Measurements from ENCODE around the gene KCNJ8. TPM values are rescaled to one million over a fixed set of nuclear protein-coding genes. Genes with fewer than 3 reads are reported as not detected.

The KCNJ8 gene
- polyA plus RNA-seq (2013), result 0.54 TPM

DNA sequence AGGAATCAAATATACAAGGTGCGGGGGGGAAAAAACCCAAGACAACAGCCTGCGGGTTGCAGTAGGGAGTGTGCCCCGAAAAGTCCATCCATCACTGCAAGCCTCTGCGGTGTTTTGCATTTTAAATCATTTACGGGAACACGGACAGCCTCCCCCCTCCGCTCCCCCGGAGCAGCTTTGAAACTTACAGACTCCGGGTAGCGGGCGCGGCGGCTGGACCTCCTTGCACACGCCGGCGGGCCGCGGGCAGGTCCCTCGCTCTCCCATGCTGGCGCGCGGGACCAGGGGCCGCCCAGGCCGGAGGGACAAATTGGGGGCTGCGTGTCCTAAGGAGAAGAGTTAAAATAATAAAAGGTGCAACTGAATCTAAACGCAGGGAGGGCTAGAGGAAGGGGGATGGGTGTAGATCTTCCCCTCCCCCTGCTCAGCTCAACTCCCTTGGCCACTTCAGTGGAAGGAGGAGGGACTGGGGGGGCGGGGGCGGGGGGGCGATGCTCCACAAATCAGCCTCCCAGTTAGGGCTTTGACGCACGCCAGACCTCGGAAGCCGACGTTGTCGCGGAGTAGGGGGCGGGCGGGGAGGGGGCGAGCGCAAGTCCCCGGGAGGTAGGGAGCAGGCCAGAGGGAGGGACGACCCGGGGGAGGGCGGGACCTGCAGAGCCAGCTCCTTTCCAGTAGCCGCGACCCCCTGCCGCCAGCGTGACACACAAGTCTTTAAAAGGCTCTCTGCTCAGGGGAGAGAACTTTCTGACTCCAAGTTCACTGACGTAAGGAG, at the start of gene KCNJ8:
Gene KCNJ8, minus strand, starts transcription at position 349 of the 775 bp plus-strand sequence. CDS start 1,090 bp downstream, outside the sequence.
- H3K4me3 ChIP-seq (ENCODE audit: control insufficient read depth in 1 of 7, extremely low read depth in 1 of 7, insufficient read depth in 4 of 7, low read depth in 2 of 7, low read length in 6 of 7), result peak within 1 kb of the TSS in 6 of 7 experiments; percentile 9 to 79 (median 61)
- H3K27me3 ChIP-seq (replicated peaks in 2 of 5; ENCODE audit: control insufficient read depth in 4 of 5, insufficient read depth in 5 of 5, low read length in 4 of 5), result peaks cover 3 to 32% (median 18%) of the 10 kb centered on the region in 5 experiments
- ChIA-PET CTCF (no interaction called here), POLR2A (no interaction called here)
- peak; percentile 72 to 93 (median 80) for DNase-seq
- WGBS (ENCODE audit: insufficient coverage), result 0% methylated on average over 25 of the region's 49 CpGs
- H3K4me1 ChIP-seq (ENCODE audit: control extremely low read depth in 1 of 4, control insufficient read depth in 4 of 4, insufficient read depth in 4 of 4, low read length in 3 of 4), result peaks cover 0 to 23% (median 9%) of the 10 kb centered on the region in 4 experiments
- peaks cover 0 to 3% (median 0%) of the 10 kb centered on the region in 4 experiments for H3K36me3 ChIP-seq (ENCODE audit: control insufficient read depth in 4 of 4, insufficient read depth in 4 of 4, low read length in 3 of 4)
- H3K9me3 ChIP-seq (ENCODE audit: control extremely low read depth in 1 of 5, control insufficient read depth in 4 of 5, insufficient read depth in 2 of 5, low read depth in 1 of 5, low read length in 4 of 5), result no peaks in the 10 kb centered on the region
- H3K27ac ChIP-seq (ENCODE audit: insufficient read depth in 1 of 2, low read depth in 1 of 2, low read length in 2 of 2, poor library complexity in 1 of 2, severe bottlenecking in 2 of 2), result peak within 1 kb of the TSS in 1 of 2 experiments; percentile 55

- no peaks in the 10 kb centered on the region for H3K9me3 ChIP-seq (ENCODE audit: control extremely low read depth in 1 of 5, control insufficient read depth in 4 of 5, insufficient read depth in 2 of 5, low read depth in 1 of 5, low read length in 4 of 5)
- H3K36me3 ChIP-seq (ENCODE audit: control insufficient read depth in 4 of 4, insufficient read depth in 4 of 4, low read length in 3 of 4), result no peaks in the 10 kb centered on the region
- no peak overlapping the region for H3K4me3 ChIP-seq (ENCODE audit: control insufficient read depth in 1 of 7, extremely low read depth in 1 of 7, insufficient read depth in 4 of 7, low read depth in 2 of 7, low read length in 6 of 7)
- H3K27me3 ChIP-seq (replicated peaks in 2 of 5; ENCODE audit: control insufficient read depth in 4 of 5, insufficient read depth in 5 of 5, low read length in 4 of 5), result no peaks in the 10 kb centered on the region
- no peak for DNase-seq
- 91% methylated on average over 6 of the region's 8 CpGs for WGBS (ENCODE audit: insufficient coverage)
- POLR2A ChIA-PET, result no interaction called here
- CTCF ChIA-PET, result no interaction called here
- no peaks in the 10 kb centered on the region for H3K4me1 ChIP-seq (ENCODE audit: control extremely low read depth in 1 of 4, control insufficient read depth in 4 of 4, insufficient read depth in 4 of 4, low read length in 3 of 4)
- no peak overlapping the region for H3K27ac ChIP-seq (ENCODE audit: insufficient read depth in 1 of 2, low read depth in 1 of 2, low read length in 2 of 2, poor library complexity in 1 of 2, severe bottlenecking in 2 of 2)
Observed at GRCh38 chr12:21823581-21823980, 49.1 kb upstream of the KCNJ8 start.

GRCh38 chr12:21819678-21820077, 45.2 kb upstream of the KCNJ8 start:
- no peaks in the 10 kb centered on the region for H3K9me3 ChIP-seq (ENCODE audit: control extremely low read depth in 1 of 5, control insufficient read depth in 4 of 5, insufficient read depth in 2 of 5, low read depth in 1 of 5, low read length in 4 of 5)
- no peaks in the 10 kb centered on the region for H3K4me1 ChIP-seq (ENCODE audit: control extremely low read depth in 1 of 4, control insufficient read depth in 4 of 4, insufficient read depth in 4 of 4, low read length in 3 of 4)
- CTCF ChIA-PET, result no interaction called here
- POLR2A ChIA-PET, result no interaction called here
- no peak overlapping the region for H3K4me3 ChIP-seq (ENCODE audit: control insufficient read depth in 1 of 7, extremely low read depth in 1 of 7, insufficient read depth in 4 of 7, low read depth in 2 of 7, low read length in 6 of 7)
- no peak for DNase-seq
- no peak overlapping the region for H3K27ac ChIP-seq (ENCODE audit: insufficient read depth in 1 of 2, low read depth in 1 of 2, low read length in 2 of 2, poor library complexity in 1 of 2, severe bottlenecking in 2 of 2)
- H3K36me3 ChIP-seq (ENCODE audit: control insufficient read depth in 4 of 4, insufficient read depth in 4 of 4, low read length in 3 of 4), result no peaks in the 10 kb centered on the region
- peaks cover 0 to 2% (median 0%) of the 10 kb centered on the region in 5 experiments for H3K27me3 ChIP-seq (replicated peaks in 2 of 5; ENCODE audit: control insufficient read depth in 4 of 5, insufficient read depth in 5 of 5, low read length in 4 of 5)

DNA sequence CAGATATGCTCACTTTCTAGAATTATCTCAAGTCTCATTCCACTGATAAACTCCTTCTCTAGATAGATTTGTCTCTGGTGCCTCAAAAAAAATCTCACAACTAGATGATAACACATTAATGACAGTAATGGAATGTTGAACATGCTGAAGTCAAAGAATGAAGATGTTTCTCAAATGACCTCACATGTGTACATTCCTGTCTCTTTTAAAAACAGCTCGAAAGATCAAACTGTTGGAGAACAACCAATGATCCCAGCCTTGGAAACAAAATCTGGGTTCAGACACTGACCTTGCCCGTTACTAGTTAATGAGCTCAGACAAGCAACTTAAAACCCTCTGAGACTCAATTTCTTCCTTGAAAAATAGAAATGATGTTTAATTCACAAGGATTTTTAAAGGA, 44.7 kb upstream of the KCNJ8 start:
- POLR2A ChIA-PET, result interaction anchor here (0.6 kb wide), 1 partner anchor 1300 kb away, joined by 3 read pairs; no protein-coding TSS in a partner anchor
- DNase-seq, result no peak

DNA sequence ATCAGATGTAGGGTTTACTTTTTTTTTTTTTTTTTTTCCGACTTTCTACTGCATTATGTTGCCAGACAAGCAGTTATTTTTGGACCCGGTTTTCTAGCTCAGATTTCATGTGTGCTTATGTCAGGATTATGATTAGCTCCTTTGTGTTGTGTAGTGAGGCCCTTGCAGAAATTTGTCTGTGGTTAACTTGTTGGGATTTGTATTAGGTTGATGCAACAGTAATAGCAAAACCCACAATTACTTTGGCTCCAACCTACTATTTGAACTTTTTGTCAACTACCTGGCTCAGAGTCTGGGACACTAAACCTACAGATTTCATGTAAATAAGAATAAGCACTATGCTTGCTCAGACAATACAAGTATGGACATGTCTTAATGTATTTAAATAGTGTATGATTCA, 44.1 kb upstream of the KCNJ8 start:
- Histone ChIP-seq H3K9me3 (ENCODE audit: control extremely low read depth in 1 of 5, control insufficient read depth in 4 of 5, insufficient read depth in 2 of 5, low read depth in 1 of 5, low read length in 4 of 5) (no peaks in the 10 kb centered on the region), H3K27ac (ENCODE audit: insufficient read depth in 1 of 2, low read depth in 1 of 2, low read length in 2 of 2, poor library complexity in 1 of 2, severe bottlenecking in 2 of 2) (no peak overlapping the region), H3K4me3 (ENCODE audit: control insufficient read depth in 1 of 7, extremely low read depth in 1 of 7, insufficient read depth in 4 of 7, low read depth in 2 of 7, low read length in 6 of 7) (no peak overlapping the region), H3K4me1 (ENCODE audit: control extremely low read depth in 1 of 4, control insufficient read depth in 4 of 4, insufficient read depth in 4 of 4, low read length in 3 of 4) (no peaks in the 10 kb centered on the region), H3K36me3 (ENCODE audit: control insufficient read depth in 4 of 4, insufficient read depth in 4 of 4, low read length in 3 of 4) (no peaks in the 10 kb centered on the region), H3K27me3 (replicated peaks in 2 of 5; ENCODE audit: control insufficient read depth in 4 of 5, insufficient read depth in 5 of 5, low read length in 4 of 5) (peaks cover 0 to 2% (median 0%) of the 10 kb centered on the region in 5 experiments)
- no CpG with 5 or more reads among the region's 2 CpGs for WGBS (ENCODE audit: insufficient coverage)
- DNase-seq, result no peak
- CTCF ChIA-PET, result no interaction called here
- POLR2A ChIA-PET, result interaction anchor here (0.6 kb wide), 1 partner anchor 1300 kb away, joined by 3 read pairs; no protein-coding TSS in a partner anchor

More for the DNA sequence above, 44.7 kb upstream of the KCNJ8 start:
- Histone ChIP-seq H3K4me1 (ENCODE audit: control extremely low read depth in 1 of 4, control insufficient read depth in 4 of 4, insufficient read depth in 4 of 4, low read length in 3 of 4) (no peaks in the 10 kb centered on the region), H3K27ac (ENCODE audit: insufficient read depth in 1 of 2, low read depth in 1 of 2, low read length in 2 of 2, poor library complexity in 1 of 2, severe bottlenecking in 2 of 2) (no peak overlapping the region), H3K27me3 (replicated peaks in 2 of 5; ENCODE audit: control insufficient read depth in 4 of 5, insufficient read depth in 5 of 5, low read length in 4 of 5) (peaks cover 0 to 2% (median 0%) of the 10 kb centered on the region in 5 experiments), H3K9me3 (ENCODE audit: control extremely low read depth in 1 of 5, control insufficient read depth in 4 of 5, insufficient read depth in 2 of 5, low read depth in 1 of 5, low read length in 4 of 5) (no peaks in the 10 kb centered on the region), H3K4me3 (ENCODE audit: control insufficient read depth in 1 of 7, extremely low read depth in 1 of 7, insufficient read depth in 4 of 7, low read depth in 2 of 7, low read length in 6 of 7) (no peak overlapping the region), H3K36me3 (ENCODE audit: control insufficient read depth in 4 of 4, insufficient read depth in 4 of 4, low read length in 3 of 4) (no peaks in the 10 kb centered on the region)
- 100% methylated on average over 1 of the region's 2 CpGs for WGBS (ENCODE audit: insufficient coverage)
- CTCF ChIA-PET, result no interaction called here

DNA sequence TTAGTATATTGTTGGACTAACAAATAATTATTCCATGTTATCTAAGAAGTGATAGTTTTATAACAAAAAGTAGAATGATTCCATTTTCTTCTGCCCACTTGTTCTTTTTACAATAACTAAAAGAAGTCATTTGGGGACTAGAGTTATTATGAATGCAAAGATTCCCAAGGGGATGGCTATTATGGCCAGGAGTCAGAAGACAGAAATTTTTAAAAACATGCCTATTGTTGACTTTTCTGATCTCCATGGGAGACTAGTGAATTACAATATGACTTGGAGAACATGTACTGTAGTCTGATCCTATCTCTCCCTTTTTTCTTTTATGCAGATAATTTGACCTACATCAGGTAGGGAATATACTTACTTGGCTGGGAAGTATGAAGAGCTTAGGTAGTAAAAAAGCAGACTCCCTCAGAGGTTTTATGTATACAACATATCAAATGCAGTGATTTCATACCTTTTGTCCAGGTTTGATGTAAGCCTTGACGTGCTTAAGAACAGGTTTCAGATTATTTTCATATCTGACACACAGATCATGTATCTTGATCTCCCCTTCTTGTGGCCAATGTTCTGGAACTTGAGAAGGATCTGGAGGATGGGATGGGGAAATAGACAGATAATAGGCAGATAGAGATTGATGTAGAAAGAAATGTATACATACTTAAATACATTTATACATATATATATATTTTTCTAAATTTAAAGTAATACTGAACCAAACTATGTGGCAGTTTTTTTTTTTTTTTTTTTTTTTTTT, 41.0 kb upstream of the KCNJ8 start:
- no peaks in the 10 kb centered on the region for H3K9me3 ChIP-seq (ENCODE audit: control extremely low read depth in 1 of 5, control insufficient read depth in 4 of 5, insufficient read depth in 2 of 5, low read depth in 1 of 5, low read length in 4 of 5)
- DNase-seq, result no peak
- POLR2A ChIA-PET, result no interaction called here
- no CpG with 5 or more reads among the region's 1 CpG for WGBS (ENCODE audit: insufficient coverage)
- CTCF ChIA-PET, result no interaction called here
- no peaks in the 10 kb centered on the region for H3K4me1 ChIP-seq (ENCODE audit: control extremely low read depth in 1 of 4, control insufficient read depth in 4 of 4, insufficient read depth in 4 of 4, low read length in 3 of 4)
- no peaks in the 10 kb centered on the region for H3K36me3 ChIP-seq (ENCODE audit: control insufficient read depth in 4 of 4, insufficient read depth in 4 of 4, low read length in 3 of 4)
- peaks cover 0 to 2% (median 0%) of the 10 kb centered on the region in 5 experiments for H3K27me3 ChIP-seq (replicated peaks in 2 of 5; ENCODE audit: control insufficient read depth in 4 of 5, insufficient read depth in 5 of 5, low read length in 4 of 5)
- H3K4me3 ChIP-seq (ENCODE audit: control insufficient read depth in 1 of 7, extremely low read depth in 1 of 7, insufficient read depth in 4 of 7, low read depth in 2 of 7, low read length in 6 of 7), result no peak overlapping the region
- H3K27ac ChIP-seq (ENCODE audit: insufficient read depth in 1 of 2, low read depth in 1 of 2, low read length in 2 of 2, poor library complexity in 1 of 2, severe bottlenecking in 2 of 2), result no peak overlapping the region

DNA sequence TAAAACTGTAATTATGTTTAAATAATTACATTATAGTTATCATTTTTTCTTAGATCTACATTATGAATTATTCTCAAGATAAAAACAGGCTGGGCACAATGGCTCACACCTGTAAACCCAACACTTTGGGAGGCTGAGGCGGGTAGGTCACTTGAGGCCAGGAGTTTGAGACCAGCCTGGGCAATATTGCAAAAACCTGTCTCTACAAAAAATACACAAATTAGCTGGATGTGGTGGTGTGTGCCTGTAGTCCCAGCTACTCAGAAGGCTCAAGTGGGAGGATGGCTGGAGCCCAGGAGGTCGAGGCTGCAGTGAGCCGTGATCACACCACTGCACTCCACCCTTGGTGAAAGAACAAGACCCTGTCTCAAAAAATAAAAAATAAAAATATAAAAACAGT, 40.3 kb upstream of the KCNJ8 start:
- Histone ChIP-seq H3K4me1 (ENCODE audit: control extremely low read depth in 1 of 4, control insufficient read depth in 4 of 4, insufficient read depth in 4 of 4, low read length in 3 of 4) (no peaks in the 10 kb centered on the region), H3K27ac (ENCODE audit: insufficient read depth in 1 of 2, low read depth in 1 of 2, low read length in 2 of 2, poor library complexity in 1 of 2, severe bottlenecking in 2 of 2) (no peak overlapping the region), H3K36me3 (ENCODE audit: control insufficient read depth in 4 of 4, insufficient read depth in 4 of 4, low read length in 3 of 4) (no peaks in the 10 kb centered on the region), H3K4me3 (ENCODE audit: control insufficient read depth in 1 of 7, extremely low read depth in 1 of 7, insufficient read depth in 4 of 7, low read depth in 2 of 7, low read length in 6 of 7) (no peak overlapping the region), H3K9me3 (ENCODE audit: control extremely low read depth in 1 of 5, control insufficient read depth in 4 of 5, insufficient read depth in 2 of 5, low read depth in 1 of 5, low read length in 4 of 5) (no peaks in the 10 kb centered on the region), H3K27me3 (replicated peaks in 2 of 5; ENCODE audit: control insufficient read depth in 4 of 5, insufficient read depth in 5 of 5, low read length in 4 of 5) (peaks cover 0 to 2% (median 0%) of the 10 kb centered on the region in 5 experiments)
- no peak for DNase-seq
- WGBS (ENCODE audit: insufficient coverage), result no CpG with 5 or more reads among the region's 3 CpGs
- ChIA-PET POLR2A (no interaction called here), CTCF (no interaction called here)

Data from common myeloid progenitor, CD34-positive (primary cell).